ENCODE results near the gene CD3D. TPM values are rescaled to one million over a fixed set of nuclear protein-coding genes. Genes with fewer than 3 reads are reported as not detected.

Gene CD3D
- polyA plus RNA-seq, 1 donor from 2014 or later: not detected

DNA sequence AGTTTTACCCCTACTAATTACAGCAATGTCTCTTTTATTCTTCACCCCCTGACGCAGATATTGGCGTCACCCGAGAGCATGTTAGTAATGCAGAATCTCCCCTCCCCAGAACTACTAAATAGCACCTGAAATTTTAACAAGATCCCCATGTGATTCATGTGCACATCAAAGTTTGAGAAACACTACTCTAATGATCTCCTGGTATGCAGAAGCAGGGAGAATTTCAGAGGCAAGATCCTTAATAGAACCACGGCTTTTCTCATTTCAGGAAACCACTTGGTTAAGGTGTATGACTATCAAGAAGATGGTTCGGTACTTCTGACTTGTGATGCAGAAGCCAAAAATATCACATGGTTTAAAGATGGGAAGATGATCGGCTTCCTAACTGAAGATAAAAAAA is 7.0 kb upstream of the CD3D start:
- Histone ChIP-seq H3K4me2 (ENCODE audit: low read length) (no peak overlapping the region), H3K79me2 (replicated peaks; ENCODE audit: insufficient read depth, low read length) (no peaks in the 10 kb centered on the region), H3K4me3 (ENCODE audit: low read length) (no peak overlapping the region), H2AFZ (ENCODE audit: low read depth, low read length) (no peak overlapping the region), H3K9me3 (ENCODE audit: low read length) (no peaks in the 10 kb centered on the region), H3K36me3 (ENCODE audit: insufficient read depth, low read length) (no peaks in the 10 kb centered on the region), H3K9me2 (ENCODE audit: insufficient read depth, low read length) (no peaks in the 10 kb centered on the region), H3K27me3 (ENCODE audit: insufficient read depth, low read depth, low read length) (peaks cover 21% of the 10 kb centered on the region), H3K27ac (ENCODE audit: low read length) (no peak overlapping the region), H3F3A (ENCODE audit: insufficient read depth, low read length, poor library complexity, severe bottlenecking) (no peaks in the 10 kb centered on the region), H3K9ac (ENCODE audit: low read length) (no peak overlapping the region), H4K20me1 (ENCODE audit: insufficient read depth) (no peaks in the 10 kb centered on the region)
- TF ChIP-seq SMC3 (conservative IDR thresholded peaks at IDR 0.05; ENCODE audit: poor library complexity) (no peak), EZH2 (IDR thresholded peaks at IDR 0.05; ENCODE audit: borderline replicate concordance, insufficient read depth, low read length, poor library complexity, severe bottlenecking) (no peak), POLR2AphosphoS5 (IDR thresholded peaks at IDR 0.05) (no peak), EP300 (conservative IDR thresholded peaks at IDR 0.05; ENCODE audit: poor library complexity, severe bottlenecking) (no peak), TAF1 (IDR thresholded peaks at IDR 0.05; ENCODE audit: low read depth) (no peak), MXI1 (conservative IDR thresholded peaks at IDR 0.05; ENCODE audit: poor library complexity, severe bottlenecking) (no peak), RAD21 (conservative IDR thresholded peaks at IDR 0.05) (no peak)
- TF ChIP-seq, protein P1, sequence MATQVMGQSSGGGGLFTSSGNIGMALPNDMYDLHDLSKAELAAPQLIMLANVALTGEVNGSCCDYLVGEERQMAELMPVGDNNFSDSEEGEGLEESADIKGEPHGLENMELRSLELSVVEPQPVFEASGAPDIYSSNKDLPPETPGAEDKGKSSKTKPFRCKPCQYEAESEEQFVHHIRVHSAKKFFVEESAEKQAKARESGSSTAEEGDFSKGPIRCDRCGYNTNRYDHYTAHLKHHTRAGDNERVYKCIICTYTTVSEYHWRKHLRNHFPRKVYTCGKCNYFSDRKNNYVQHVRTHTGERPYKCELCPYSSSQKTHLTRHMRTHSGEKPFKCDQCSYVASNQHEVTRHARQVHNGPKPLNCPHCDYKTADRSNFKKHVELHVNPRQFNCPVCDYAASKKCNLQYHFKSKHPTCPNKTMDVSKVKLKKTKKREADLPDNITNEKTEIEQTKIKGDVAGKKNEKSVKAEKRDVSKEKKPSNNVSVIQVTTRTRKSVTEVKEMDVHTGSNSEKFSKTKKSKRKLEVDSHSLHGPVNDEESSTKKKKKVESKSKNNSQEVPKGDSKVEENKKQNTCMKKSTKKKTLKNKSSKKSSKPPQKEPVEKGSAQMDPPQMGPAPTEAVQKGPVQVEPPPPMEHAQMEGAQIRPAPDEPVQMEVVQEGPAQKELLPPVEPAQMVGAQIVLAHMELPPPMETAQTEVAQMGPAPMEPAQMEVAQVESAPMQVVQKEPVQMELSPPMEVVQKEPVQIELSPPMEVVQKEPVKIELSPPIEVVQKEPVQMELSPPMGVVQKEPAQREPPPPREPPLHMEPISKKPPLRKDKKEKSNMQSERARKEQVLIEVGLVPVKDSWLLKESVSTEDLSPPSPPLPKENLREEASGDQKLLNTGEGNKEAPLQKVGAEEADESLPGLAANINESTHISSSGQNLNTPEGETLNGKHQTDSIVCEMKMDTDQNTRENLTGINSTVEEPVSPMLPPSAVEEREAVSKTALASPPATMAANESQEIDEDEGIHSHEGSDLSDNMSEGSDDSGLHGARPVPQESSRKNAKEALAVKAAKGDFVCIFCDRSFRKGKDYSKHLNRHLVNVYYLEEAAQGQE (IDR thresholded peaks at IDR 0.05; ENCODE audit: borderline replicate concordance): no peak
- TF ChIP-seq, protein P2, sequence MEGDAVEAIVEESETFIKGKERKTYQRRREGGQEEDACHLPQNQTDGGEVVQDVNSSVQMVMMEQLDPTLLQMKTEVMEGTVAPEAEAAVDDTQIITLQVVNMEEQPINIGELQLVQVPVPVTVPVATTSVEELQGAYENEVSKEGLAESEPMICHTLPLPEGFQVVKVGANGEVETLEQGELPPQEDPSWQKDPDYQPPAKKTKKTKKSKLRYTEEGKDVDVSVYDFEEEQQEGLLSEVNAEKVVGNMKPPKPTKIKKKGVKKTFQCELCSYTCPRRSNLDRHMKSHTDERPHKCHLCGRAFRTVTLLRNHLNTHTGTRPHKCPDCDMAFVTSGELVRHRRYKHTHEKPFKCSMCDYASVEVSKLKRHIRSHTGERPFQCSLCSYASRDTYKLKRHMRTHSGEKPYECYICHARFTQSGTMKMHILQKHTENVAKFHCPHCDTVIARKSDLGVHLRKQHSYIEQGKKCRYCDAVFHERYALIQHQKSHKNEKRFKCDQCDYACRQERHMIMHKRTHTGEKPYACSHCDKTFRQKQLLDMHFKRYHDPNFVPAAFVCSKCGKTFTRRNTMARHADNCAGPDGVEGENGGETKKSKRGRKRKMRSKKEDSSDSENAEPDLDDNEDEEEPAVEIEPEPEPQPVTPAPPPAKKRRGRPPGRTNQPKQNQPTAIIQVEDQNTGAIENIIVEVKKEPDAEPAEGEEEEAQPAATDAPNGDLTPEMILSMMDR (IDR thresholded peaks at IDR 0.05; ENCODE audit: poor library complexity, severe bottlenecking): no peak

DNA sequence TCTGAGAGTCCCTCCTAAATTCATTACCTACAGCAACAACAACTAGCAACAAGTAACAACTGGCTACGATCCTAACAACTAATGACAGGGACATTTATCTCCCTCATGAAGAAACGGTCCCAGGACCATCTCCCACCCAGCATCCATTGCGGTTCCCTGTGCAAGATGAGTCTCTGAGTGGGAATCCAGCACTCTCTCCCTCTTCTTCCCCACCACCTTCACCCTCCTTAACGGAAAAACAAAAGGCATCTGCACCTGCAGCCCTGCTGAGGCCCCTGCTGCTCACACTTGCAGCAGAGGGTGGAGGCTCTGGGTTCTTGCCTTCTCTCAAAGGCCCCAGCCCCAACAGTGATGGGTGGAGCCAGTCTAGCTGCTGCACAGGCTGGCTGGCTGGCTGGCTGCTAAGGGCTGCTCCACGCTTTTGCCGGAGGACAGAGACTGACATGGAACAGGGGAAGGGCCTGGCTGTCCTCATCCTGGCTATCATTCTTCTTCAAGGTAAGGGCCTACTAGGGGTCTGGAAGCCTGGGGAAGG is 1.5 kb upstream of the CD3D start, which contains the start of gene CD3G:
Gene CD3G (plus strand): TSS at position 364 of the 535 bp plus-strand sequence. CDS start 80 bp downstream, at position 444.
- no peak within 1 kb of the TSS for H3K9ac ChIP-seq (ENCODE audit: low read length)
- H3K4me3 ChIP-seq (ENCODE audit: low read length): no peak within 1 kb of the TSS
- no peaks in the 10 kb centered on the region for H3K9me2 ChIP-seq (ENCODE audit: insufficient read depth, low read length)
- no peaks in the 10 kb centered on the region for H3F3A ChIP-seq (ENCODE audit: insufficient read depth, low read length, poor library complexity, severe bottlenecking)
- H3K79me2 ChIP-seq (replicated peaks; ENCODE audit: insufficient read depth, low read length): no peaks in the 10 kb centered on the region
- H3K4me2 ChIP-seq (ENCODE audit: low read length): no peak within 1 kb of the TSS
- no peak within 1 kb of the TSS for H2AFZ ChIP-seq (ENCODE audit: low read depth, low read length)
- peaks cover 6% of the 10 kb centered on the region for H3K27me3 ChIP-seq (ENCODE audit: insufficient read depth, low read depth, low read length)
- no peak for TF ChIP-seq MXI1 (conservative IDR thresholded peaks at IDR 0.05; ENCODE audit: poor library complexity, severe bottlenecking)
- no peak for TF ChIP-seq EZH2 (IDR thresholded peaks at IDR 0.05; ENCODE audit: borderline replicate concordance, insufficient read depth, low read length, poor library complexity, severe bottlenecking)
- TF ChIP-seq TAF1 (IDR thresholded peaks at IDR 0.05; ENCODE audit: low read depth): no peak
- TF ChIP-seq, protein P2 (IDR thresholded peaks at IDR 0.05; ENCODE audit: poor library complexity, severe bottlenecking): no peak
- no peak for TF ChIP-seq POLR2AphosphoS5 (IDR thresholded peaks at IDR 0.05)
- no peak for TF ChIP-seq SMC3 (conservative IDR thresholded peaks at IDR 0.05; ENCODE audit: poor library complexity)
- TF ChIP-seq EP300 (conservative IDR thresholded peaks at IDR 0.05; ENCODE audit: poor library complexity, severe bottlenecking): no peak
- TF ChIP-seq RAD21 (conservative IDR thresholded peaks at IDR 0.05): no peak
- TF ChIP-seq, protein P1 (IDR thresholded peaks at IDR 0.05; ENCODE audit: borderline replicate concordance): no peak
- no peaks in the 10 kb centered on the region for H3K9me3 ChIP-seq (ENCODE audit: low read length)
- no peak within 1 kb of the TSS for H3K27ac ChIP-seq (ENCODE audit: low read length)
- H4K20me1 ChIP-seq (ENCODE audit: insufficient read depth): no peaks in the 10 kb centered on the region
- H3K36me3 ChIP-seq (ENCODE audit: insufficient read depth, low read length): no peaks in the 10 kb centered on the region
